Thyroid gland (tissue), 4 donors: Measurements from ENCODE around the gene PAGR1. TPM values are rescaled to one million over a fixed set of nuclear protein-coding genes. Genes with fewer than 3 reads are reported as not detected.

ENCODE experiments used
- DNase-seq, 2 donors: peaks; one replicate each; pipeline ENCODE4 v3.0.0-alpha.2; 2019
- H3K27ac ChIP-seq, 3 donors: fragments of 200-600 bp; sonication (generic); 1 replicate in 2 of 3; 2 replicates in 1 of 3; pipeline ENCODE4 v1.5.1; 2016 to 2019; ENCODE audit warnings: mild to moderate bottlenecking in 1 of 3, moderate library complexity in 1 of 3
- H3K27me3 ChIP-seq: fragments of 200-600 bp; sonication (generic); one replicate; pipeline ENCODE4 v1.5.1; 2019
- H3K36me3 ChIP-seq, 2 donors: fragments of 200-600 bp; sonication (generic); one replicate each; pipeline ENCODE4 v1.5.1; 2016 to 2019
- H3K4me1 ChIP-seq, 2 donors: fragments of 200-600 bp; sonication (generic); one replicate each; pipeline ENCODE4 v1.5.1; 2017 to 2019
- H3K4me3 ChIP-seq, 3 donors: fragments of 200-600 bp; sonication (generic); replicated peaks in 1 of 3; 1 replicate in 2 of 3; 2 replicates in 1 of 3; pipeline ENCODE4 v1.5.1; 2016; ENCODE audit warnings: mild to moderate bottlenecking in 1 of 3
- H3K9me3 ChIP-seq: fragments of 200-600 bp; sonication (generic); one replicate; pipeline ENCODE4 v1.5.1; 2017
- CTCF ChIP-seq, 6 experiments: fragments of 200-600 bp in 3 of 6; fragments of 450-650 bp in 3 of 6; sonication (generic) in 3 of 6; IDR thresholded peaks; one replicate each; pipeline ENCODE4 v1.5.1; 2016 to 2019; ENCODE audit warnings: antibody characterized with exemption in 6 of 6, mild to moderate bottlenecking in 2 of 6, inconsistent platforms in 1 of 6, moderate library complexity in 1 of 6
- POLR2A ChIP-seq, 2 donors: fragments of 450-650 bp; IDR thresholded peaks; one replicate each; pipeline ENCODE4 v1.6.1; 2017; ENCODE audit warnings: antibody characterized with exemption in 2 of 2, mild to moderate bottlenecking in 2 of 2, moderate library complexity in 1 of 2
- WGBS, 2 donors: methylation state at CpG; one replicate each; pipeline ENCODE4 v1.1.5; 2017; 5-methylcytosine and 5-hydroxymethylcytosine counted together
- intact Hi-C: fragments of 100-400 bp; cut with DNase I; formaldehyde crosslinking; loops from one replicate; pipeline ENCODE4 v1.15.1; 2023
- total RNA-seq, 4 donors: library from RNA; depleted of rRNA; stranded (reverse); fragments of >200 nt; gene quantifications; one replicate each; pipeline ENCODE4 v1.2.3, GENCODE V29; 2016

The PAGR1 gene
- total RNA-seq, 4 donors from 2014 or later: 38.2 to 75.0 (median 55.2) TPM

GRCh38 chr16:29811896-29812665 lies 3.9 kb upstream of the PAGR1 start, which contains the start of gene PRRT2:
Gene PRRT2, plus strand, starts transcription at chr16:29812193. Its CDS starts 862 bp downstream, at chr16:29813055.
- WGBS, 2 donors: 8% methylated on average over 40 to 42 of the region's 69 CpGs
- Histone ChIP-seq H3K4me1 (peaks cover 39 to 60% of the 10 kb centered on the region in 2 donors), H3K27me3 (no peaks in the 10 kb centered on the region), H3K9me3 (no peaks in the 10 kb centered on the region), H3K36me3 (peaks cover 11 to 15% of the 10 kb centered on the region in 2 donors), H3K27ac (peak within 1 kb of the TSS; percentile 70 to 95 (median 86)), H3K4me3 (peak within 1 kb of the TSS; percentile 14 to 51 (median 34))
- intact Hi-C loops: loop anchor here (10.0 kb wide), 1 partner anchor 113 kb away; the partner anchor contains the start of gene KCTD13
- TF ChIP-seq CTCF (IDR thresholded peaks at IDR 0.05) (no peak), POLR2A (IDR thresholded peaks at IDR 0.05) (no peak)
- DNase-seq: peak; percentile 45 to 50

- WGBS, 2 donors: 78 to 85% methylated on average over 8 of the region's 9 CpGs
- no peak for TF ChIP-seq POLR2A (IDR thresholded peaks at IDR 0.05)
- TF ChIP-seq CTCF (IDR thresholded peaks at IDR 0.05): no peak
- Histone ChIP-seq H3K4me3 (peak overlapping the region in 1 of 3 donors; percentile 51), H3K4me1 (peaks cover 41 to 63% of the 10 kb centered on the region in 2 donors), H3K36me3 (peaks cover 11 to 15% of the 10 kb centered on the region in 2 donors), H3K27me3 (no peaks in the 10 kb centered on the region), H3K9me3 (no peaks in the 10 kb centered on the region), H3K27ac (peak overlapping the region in 1 of 3 donors; percentile 95)
- intact Hi-C loops: loop anchor here (10.0 kb wide), 1 partner anchor 112 kb away; the partner anchor contains the start of gene KCTD13
- DNase-seq: no peak
These were observed 3.0 kb upstream of the PAGR1 start for GRCh38 chr16:29812754-29813643.

GRCh38 chr16:29813644-29814562 lies 2.0 kb upstream of the PAGR1 start:
- intact Hi-C loops: loop anchor here (10.0 kb wide), 1 partner anchor 111 kb away; the partner anchor contains the start of gene KCTD13
- 83% methylated on average over 19 to 24 of the region's 24 CpGs for WGBS, 2 donors
- H3K27me3 ChIP-seq: no peaks in the 10 kb centered on the region
- H3K9me3 ChIP-seq: no peaks in the 10 kb centered on the region
- peaks cover 7 to 10% of the 10 kb centered on the region in 2 donors for H3K36me3 ChIP-seq
- no peak overlapping the region for H3K4me3 ChIP-seq
- H3K4me1 ChIP-seq: peaks cover 32 to 59% of the 10 kb centered on the region in 2 donors
- TF ChIP-seq POLR2A (IDR thresholded peaks at IDR 0.05) (no peak), CTCF (IDR thresholded peaks at IDR 0.05) (no peak)
- no peak overlapping the region for H3K27ac ChIP-seq
- no peak for DNase-seq

GRCh38 chr16:29814592-29814991 lies 1.4 kb upstream of the PAGR1 start:
- Histone ChIP-seq H3K9me3 (no peaks in the 10 kb centered on the region), H3K4me1 (peaks cover 32 to 59% of the 10 kb centered on the region in 2 donors), H3K36me3 (peaks cover 3 to 9% of the 10 kb centered on the region in 2 donors), H3K27me3 (no peaks in the 10 kb centered on the region), H3K27ac (peak overlapping the region in 1 of 3 donors; percentile 98), H3K4me3 (no peak overlapping the region)
- no peak for DNase-seq
- WGBS, 2 donors: 83 to 93% methylated on average over 5 of the region's 5 CpGs
- TF ChIP-seq POLR2A (IDR thresholded peaks at IDR 0.05): no peak
- TF ChIP-seq CTCF (IDR thresholded peaks at IDR 0.05): no peak
- intact Hi-C loops: loop anchor here (10.0 kb wide), 1 partner anchor 110 kb away; the partner anchor contains the start of gene KCTD13
